HG03521 (cell line): ENCODE data around the gene CDC34.

Experiments
- ATAC-seq: cut with Tn5 transposase; IDR thresholded peaks from one replicate; pipeline ENCODE4 v1.9.1; 2021; ENCODE audit warnings: mild to moderate bottlenecking, moderate library complexity; ENCODE audit not compliant: unreplicated experiment

The CDC34 gene

GRCh38 chr19:585551-586110 lies 54.1 kb downstream of the CDC34 start:
- ATAC-seq, result no peak

- ATAC-seq, result no peak
Observed at GRCh38 chr19:588093-588740, 56.7 kb downstream of the CDC34 start.

GRCh38 chr19:588741-589692 lies 57.5 kb downstream of the CDC34 start:
- ATAC-seq, result no peak

GRCh38 chr19:589693-590395 lies 58.3 kb downstream of the CDC34 start, which contains the start of gene HCN2:
HCN2 (plus strand) TSS chr19:589881; CDS start chr19:589946, 65 bp downstream.
- no peak for ATAC-seq

GRCh38 chr19:590396-590745 lies 58.8 kb downstream of the CDC34 start:
- no peak for ATAC-seq

- ATAC-seq, result no peak
Observed at GRCh38 chr19:590750-591098, 59.2 kb downstream of the CDC34 start.

- ATAC-seq, result no peak
Observed at GRCh38 chr19:591099-591958, 59.8 kb downstream of the CDC34 start.
